ENCODE measurements around the gene MSMO1.
A peak's percentile ranks its signal among the peaks of the same experiment; 100 is the strongest.
"Not testable (repeated sequence)": the region's sequence is repeated elsewhere in the genome, so short reads cannot be mapped to it uniquely, and the experiment has no call there.

Gene MSMO1

GRCh38 chr4:165327211-165328100 is at the start of gene MSMO1:
MSMO1 (plus strand) TSS chr4:165327669; CDS start chr4:165333371, 5,702 bp downstream.
- TF ChIP-seq GATA1 (IDR thresholded peaks at IDR 0.05; ENCODE audit: low read depth, low read length) (no peak), POLR2A (IDR thresholded peaks at IDR 0.05; ENCODE audit: low read length) (peak; percentile 98)
- peak; percentile 98 to 99 for DNase-seq

GRCh38 chr4:165279531-165279930 is 47.9 kb upstream of the MSMO1 start:
- DNase-seq = not testable (repeated sequence)

GRCh38 chr4:165284697-165285096 is 42.8 kb upstream of the MSMO1 start:
- DNase-seq = not testable (repeated sequence)

- DNase-seq = not testable (repeated sequence)
Measured at GRCh38 chr4:165286619-165287340, 40.7 kb upstream of the MSMO1 start.

- TF ChIP-seq POLR2A (IDR thresholded peaks at IDR 0.05; ENCODE audit: low read length) (no peak), GATA1 (IDR thresholded peaks at IDR 0.05; ENCODE audit: low read depth, low read length) (no peak)
- no peak for DNase-seq
Measured at GRCh38 chr4:165288226-165288625, 39.2 kb upstream of the MSMO1 start.

- no peak for DNase-seq
- no peak for TF ChIP-seq GATA1 (IDR thresholded peaks at IDR 0.05; ENCODE audit: low read depth, low read length)
Measured at GRCh38 chr4:165288639-165289422, 38.6 kb upstream of the MSMO1 start.

GRCh38 chr4:165289423-165289785 is 38.1 kb upstream of the MSMO1 start:
- no peak for TF ChIP-seq GATA1 (IDR thresholded peaks at IDR 0.05; ENCODE audit: low read depth, low read length)
- no peak for TF ChIP-seq POLR2A (IDR thresholded peaks at IDR 0.05; ENCODE audit: low read length)

GRCh38 chr4:165293061-165293460 is 34.4 kb upstream of the MSMO1 start:
- DNase-seq = no peak
- no peak for TF ChIP-seq GATA1 (IDR thresholded peaks at IDR 0.05; ENCODE audit: low read depth, low read length)
- TF ChIP-seq POLR2A (IDR thresholded peaks at IDR 0.05; ENCODE audit: low read length) = no peak

More at GRCh38 chr4:165289423-165289785, 38.1 kb upstream of the MSMO1 start:
- no peak for DNase-seq

- TF ChIP-seq GATA1 (IDR thresholded peaks at IDR 0.05; ENCODE audit: low read depth, low read length) (no peak), POLR2A (IDR thresholded peaks at IDR 0.05; ENCODE audit: low read length) (no peak)
- no peak for DNase-seq
Measured at GRCh38 chr4:165293927-165294649, 33.4 kb upstream of the MSMO1 start.

- no peak for TF ChIP-seq POLR2A (IDR thresholded peaks at IDR 0.05; ENCODE audit: low read length)
- no peak for TF ChIP-seq GATA1 (IDR thresholded peaks at IDR 0.05; ENCODE audit: low read depth, low read length)
- no peak for DNase-seq
Measured at GRCh38 chr4:165294907-165295306, 32.6 kb upstream of the MSMO1 start.

GRCh38 chr4:165297626-165298025 is 29.8 kb upstream of the MSMO1 start:
- no peak for DNase-seq
- TF ChIP-seq GATA1 (IDR thresholded peaks at IDR 0.05; ENCODE audit: low read depth, low read length) (no peak), POLR2A (IDR thresholded peaks at IDR 0.05; ENCODE audit: low read length) (no peak)

- DNase-seq = no peak
Measured at GRCh38 chr4:165299399-165300060, 27.9 kb upstream of the MSMO1 start.

GRCh38 chr4:165301833-165302232 is 25.6 kb upstream of the MSMO1 start:
- TF ChIP-seq POLR2A (IDR thresholded peaks at IDR 0.05; ENCODE audit: low read length) (no peak), GATA1 (IDR thresholded peaks at IDR 0.05; ENCODE audit: low read depth, low read length) (no peak)
- peak; percentile 43 to 64 for DNase-seq

More at GRCh38 chr4:165299399-165300060, 27.9 kb upstream of the MSMO1 start:
- TF ChIP-seq GATA1 (IDR thresholded peaks at IDR 0.05; ENCODE audit: low read depth, low read length) (no peak), POLR2A (IDR thresholded peaks at IDR 0.05; ENCODE audit: low read length) (no peak)

Data from erythroblast (primary cell).